Endothelial cell of umbilical vein (primary cell): ENCODE results near the gene PARD3B. TPM values are rescaled to one million over a fixed set of nuclear protein-coding genes. Genes with fewer than 3 reads are reported as not detected.

Experiments
- BruUV-seq: library from RNA; stranded (reverse); fragments of 400-500 nt; replicated peaks from 2 replicates; lab custom pipeline; 2021; lab: Mats Ljungman, UMichigan
- CTCF ChIA-PET: fragments of 300-600, 350-600 bp; sonication (Branson Sonifier 250); formaldehyde crosslinking; loops from one replicate; lab custom pipeline; 2021; ENCODE audit warnings: antibody characterized with exemption, inconsistent platforms; lab: Charles Lee
- POLR2A ChIA-PET: fragments of 300-600, 350-600 bp; sonication (Branson Sonifier 250); formaldehyde crosslinking; loops from one replicate; lab custom pipeline; 2021; ENCODE audit warnings: antibody characterized with exemption, inconsistent platforms; lab: Charles Lee
- DNase-seq: peaks from one replicate; pipeline ENCODE4 v3.0.0-alpha.2; 2011; ENCODE audit warnings: low read depth, low spot score
- FAIRE-seq: peaks from 2 replicates; lab custom pipeline; 2011; peaks lifted over from hg19 to GRCh38; lab: Jason Lieb, UNC
- H2AFZ ChIP-seq: 2 replicates; pipeline ENCODE4 v1.6.0; 2012; ENCODE audit warnings: low read depth, low read length, control low read depth, inconsistent platforms
- H3K27ac ChIP-seq: 2 replicates; pipeline ENCODE4 v1.5.1; 2011; ENCODE audit warnings: low read depth, mild to moderate bottlenecking, control low read depth, low read length, moderate library complexity; ENCODE audit not compliant: insufficient read depth
- H3K27me3 ChIP-seq, 2 experiments: 2 replicates each; pipeline versions ENCODE4 v1.6.0 to v1.6.1; 2011; ENCODE audit warnings: low read length in 2 of 2, mixed read lengths in 1 of 2; ENCODE audit not compliant: control insufficient read depth in 2 of 2, insufficient read depth in 2 of 2
- H3K36me3 ChIP-seq, 2 experiments: 2 replicates in 1 of 2; 3 replicates in 1 of 2; pipeline ENCODE4 v1.5.1; 2011; ENCODE audit warnings: low read length in 2 of 2, mild to moderate bottlenecking in 1 of 2, moderate library complexity in 1 of 2; ENCODE audit not compliant: control insufficient read depth in 2 of 2, insufficient read depth in 2 of 2; ENCODE audit errors: extremely low read depth in 1 of 2
- H3K4me1 ChIP-seq: 3 replicates; pipeline ENCODE4 v1.5.1; 2011; ENCODE audit warnings: mild to moderate bottlenecking, low read length; ENCODE audit not compliant: control insufficient read depth, insufficient read depth; ENCODE audit errors: extremely low read depth
- H3K4me2 ChIP-seq: 2 replicates; pipeline ENCODE4 v1.6.1; 2011; ENCODE audit warnings: low read length, control low read depth, mixed read lengths; ENCODE audit not compliant: insufficient read depth
- H3K4me3 ChIP-seq, 3 experiments: fragments of 200-600 bp in 1 of 3; sonication (generic), shearing (Covaris generic) in 1 of 3; replicated peaks in 1 of 3; 2 replicates each; pipeline ENCODE4 v1.5.1; 2011 to 2016; ENCODE audit warnings: control low read depth in 3 of 3, low read length in 3 of 3, mild to moderate bottlenecking in 2 of 3, inconsistent platforms in 1 of 3, low read depth in 1 of 3, moderate library complexity in 1 of 3; ENCODE audit not compliant: insufficient read depth in 1 of 3
- H3K79me2 ChIP-seq: 2 replicates; pipeline ENCODE4 v1.6.0; 2012; ENCODE audit warnings: low read length, inconsistent platforms; ENCODE audit not compliant: control insufficient read depth, insufficient read depth
- H3K9ac ChIP-seq: replicated peaks from 2 replicates; pipeline ENCODE3; 2011; ENCODE audit warnings: low read length, control low read depth; ENCODE audit not compliant: insufficient read depth; ENCODE audit errors: extremely low read depth
- H3K9me1 ChIP-seq: replicated peaks from 3 replicates; pipeline ENCODE4 v1.6.0; 2011; ENCODE audit warnings: mild to moderate bottlenecking, low read length; ENCODE audit not compliant: control insufficient read depth, insufficient read depth; ENCODE audit errors: extremely low read depth
- H3K9me3 ChIP-seq: replicated peaks from 2 replicates; pipeline ENCODE4 v1.5.1; 2012; ENCODE audit warnings: low read length, inconsistent platforms; ENCODE audit not compliant: control insufficient read depth, insufficient read depth
- H4K20me1 ChIP-seq: replicated peaks from 2 replicates; pipeline ENCODE3; 2011; ENCODE audit warnings: mild to moderate bottlenecking, low read length; ENCODE audit not compliant: control insufficient read depth, insufficient read depth; ENCODE audit errors: extremely low read depth
- EZH2 ChIP-seq: IDR thresholded peaks from 2 replicates; pipeline ENCODE4 v1.6.1; 2012; ENCODE audit warnings: borderline replicate concordance, low read depth, mild to moderate bottlenecking, moderate library complexity, low read length, inconsistent platforms; ENCODE audit not compliant: severe bottlenecking
- FOS ChIP-seq: IDR thresholded peaks from 2 replicates; pipeline ENCODE4 v1.6.1; 2011; ENCODE audit warnings: mild to moderate bottlenecking, low read length, moderate library complexity, borderline replicate concordance; ENCODE audit not compliant: insufficient read depth
- GATA2 ChIP-seq: IDR thresholded peaks from 2 replicates; pipeline ENCODE4 v1.7.0; 2011; ENCODE audit warnings: low read depth, mild to moderate bottlenecking, moderate library complexity, mixed read lengths, low read length; ENCODE audit not compliant: insufficient read length, insufficient read depth
- JUN ChIP-seq: IDR thresholded peaks from 2 replicates; pipeline ENCODE4 v1.6.1; 2011; ENCODE audit warnings: borderline replicate concordance, low read depth; ENCODE audit not compliant: insufficient read length, insufficient read depth
- MYC ChIP-seq: IDR thresholded peaks from one replicate; pipeline ENCODE4 v1.6.1; 2011; ENCODE audit warnings: mild to moderate bottlenecking, low read depth, low read length
- POLR2A ChIP-seq: IDR thresholded peaks from 2 replicates; pipeline ENCODE4 v1.6.1; 2012; ENCODE audit warnings: low read depth, mild to moderate bottlenecking, control low read depth, low read length
- POLR2AphosphoS5 ChIP-seq: IDR thresholded peaks from 2 replicates; pipeline ENCODE4 v1.6.1; 2012; ENCODE audit warnings: low read depth, mild to moderate bottlenecking, control low read depth, low read length, moderate library complexity; ENCODE audit not compliant: insufficient read depth
- dilution Hi-C: fragments of 300-500 bp; cut with MboI; formaldehyde crosslinking; loops from one replicate; pipeline ENCODE4 v1.15.0; 2019; ENCODE audit warnings: low sequenced_read_pairs; ENCODE audit not compliant: extremely low pct_ligation_motif_present
- intact Hi-C: fragments of 100-400 bp; cut with micrococcal nuclease; formaldehyde crosslinking; loops from one replicate; pipeline ENCODE4 v1.10.0; 2022
- polyA plus RNA-seq, 4 experiments: library from polyadenylated mRNA; depleted of rRNA in 3 of 4; stranded (reverse) in 3 of 4; unstranded in 1 of 4; fragments of >200 nt; gene quantifications; 2 replicates each; pipeline versions ENCODE4 v1.2.1 to v1.2.3, GENCODE V29; 2011 to 2012; ENCODE audit warnings: missing spikeins in 1 of 4
- total RNA-seq: library from RNA; stranded (reverse); gene quantifications from 2 replicates; pipeline ENCODE4 v1.2.3, GENCODE V29; 2021
- TF ChIP-seq, protein P1 (sequence below), 2 donors: IDR thresholded peaks; 1 replicate in 1 of 2; 2 replicates in 1 of 2; pipeline ENCODE4 v1.5.1; 2011; ENCODE audit warnings: low read length in 2 of 2, mild to moderate bottlenecking in 2 of 2, moderate library complexity in 2 of 2, control low read depth in 1 of 2, inconsistent platforms in 1 of 2, low read depth in 1 of 2; ENCODE audit not compliant: insufficient read depth in 1 of 2; ENCODE audit errors: extremely low read depth in 1 of 2
- TF ChIP-seq, protein P2 (sequence below): IDR thresholded peaks from 2 replicates; pipeline ENCODE4 v1.6.1; 2011; ENCODE audit not compliant: insufficient read depth, insufficient read length

PARD3B gene
- total and polyA plus RNA-seq, 2 donors (not counting 3 experiments of a cell fraction or from before 2014, with no cell fraction given): 2.2 to 30.9 TPM

DNA sequence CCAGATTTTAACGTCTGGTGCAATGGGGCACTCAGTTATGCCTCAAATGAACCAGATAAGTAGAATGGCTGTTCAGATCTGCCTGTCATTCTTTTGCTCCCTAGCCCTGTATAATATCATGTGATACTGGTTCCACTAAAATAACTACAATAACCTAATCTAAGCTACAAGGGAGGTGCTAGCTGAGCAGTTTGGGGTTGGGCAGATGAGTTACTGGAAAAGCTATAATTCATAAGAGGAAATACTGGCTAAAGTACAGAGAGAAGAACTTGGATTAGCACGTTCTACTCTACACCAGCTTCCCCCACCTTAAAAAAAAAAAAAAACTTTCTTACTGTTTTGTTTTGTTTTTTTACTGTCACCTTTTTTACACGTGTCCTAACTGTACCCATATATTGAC lies 953.7 kb downstream of the PARD3B start:
- ChIA-PET POLR2A (no interaction called here), CTCF (no interaction called here)
- Histone ChIP-seq H3K27me3 (no peaks in the 10 kb centered on the region), H3K79me2 (no peaks in the 10 kb centered on the region), H3K4me3 (no peak overlapping the region), H3K9me3 (no peaks in the 10 kb centered on the region), H3K9me1 (no peaks in the 10 kb centered on the region), H2AFZ (no peak overlapping the region), H3K36me3 (no peaks in the 10 kb centered on the region), H3K4me1 (no peaks in the 10 kb centered on the region), H4K20me1 (no peaks in the 10 kb centered on the region), H3K9ac (no peak overlapping the region), H3K4me2 (no peak overlapping the region), H3K27ac (no peak overlapping the region)
- intact Hi-C loops (no loop called here), dilution Hi-C loops (no loop called here)
- no TSS peak for BruUV-seq
- TF ChIP-seq, protein P1, sequence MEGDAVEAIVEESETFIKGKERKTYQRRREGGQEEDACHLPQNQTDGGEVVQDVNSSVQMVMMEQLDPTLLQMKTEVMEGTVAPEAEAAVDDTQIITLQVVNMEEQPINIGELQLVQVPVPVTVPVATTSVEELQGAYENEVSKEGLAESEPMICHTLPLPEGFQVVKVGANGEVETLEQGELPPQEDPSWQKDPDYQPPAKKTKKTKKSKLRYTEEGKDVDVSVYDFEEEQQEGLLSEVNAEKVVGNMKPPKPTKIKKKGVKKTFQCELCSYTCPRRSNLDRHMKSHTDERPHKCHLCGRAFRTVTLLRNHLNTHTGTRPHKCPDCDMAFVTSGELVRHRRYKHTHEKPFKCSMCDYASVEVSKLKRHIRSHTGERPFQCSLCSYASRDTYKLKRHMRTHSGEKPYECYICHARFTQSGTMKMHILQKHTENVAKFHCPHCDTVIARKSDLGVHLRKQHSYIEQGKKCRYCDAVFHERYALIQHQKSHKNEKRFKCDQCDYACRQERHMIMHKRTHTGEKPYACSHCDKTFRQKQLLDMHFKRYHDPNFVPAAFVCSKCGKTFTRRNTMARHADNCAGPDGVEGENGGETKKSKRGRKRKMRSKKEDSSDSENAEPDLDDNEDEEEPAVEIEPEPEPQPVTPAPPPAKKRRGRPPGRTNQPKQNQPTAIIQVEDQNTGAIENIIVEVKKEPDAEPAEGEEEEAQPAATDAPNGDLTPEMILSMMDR (IDR thresholded peaks at IDR 0.05; ENCODE audit: extremely low read depth in 1 of 2, insufficient read depth in 1 of 2, low read depth in 1 of 2, low read length in 2 of 2): no peak
- TF ChIP-seq, protein P2, sequence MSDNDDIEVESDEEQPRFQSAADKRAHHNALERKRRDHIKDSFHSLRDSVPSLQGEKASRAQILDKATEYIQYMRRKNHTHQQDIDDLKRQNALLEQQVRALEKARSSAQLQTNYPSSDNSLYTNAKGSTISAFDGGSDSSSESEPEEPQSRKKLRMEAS: no peak
- no peak for TF ChIP-seq MYC
- no peak for TF ChIP-seq POLR2A
- TF ChIP-seq GATA2: no peak
- TF ChIP-seq POLR2AphosphoS5: no peak
- TF ChIP-seq JUN: no peak
- TF ChIP-seq FOS: no peak
- no peak for TF ChIP-seq EZH2
- DNase-seq (no peak), FAIRE-seq (no peak)
